ENCODE measurements around the gene SYNE4. TPM values are rescaled to one million over a fixed set of nuclear protein-coding genes. Genes with fewer than 3 reads are reported as not detected.

The SYNE4 gene
- total and polyA plus RNA-seq, 10 donors = 0.54 to 1.6 (median 0.89) TPM; not detected in 1

DNA sequence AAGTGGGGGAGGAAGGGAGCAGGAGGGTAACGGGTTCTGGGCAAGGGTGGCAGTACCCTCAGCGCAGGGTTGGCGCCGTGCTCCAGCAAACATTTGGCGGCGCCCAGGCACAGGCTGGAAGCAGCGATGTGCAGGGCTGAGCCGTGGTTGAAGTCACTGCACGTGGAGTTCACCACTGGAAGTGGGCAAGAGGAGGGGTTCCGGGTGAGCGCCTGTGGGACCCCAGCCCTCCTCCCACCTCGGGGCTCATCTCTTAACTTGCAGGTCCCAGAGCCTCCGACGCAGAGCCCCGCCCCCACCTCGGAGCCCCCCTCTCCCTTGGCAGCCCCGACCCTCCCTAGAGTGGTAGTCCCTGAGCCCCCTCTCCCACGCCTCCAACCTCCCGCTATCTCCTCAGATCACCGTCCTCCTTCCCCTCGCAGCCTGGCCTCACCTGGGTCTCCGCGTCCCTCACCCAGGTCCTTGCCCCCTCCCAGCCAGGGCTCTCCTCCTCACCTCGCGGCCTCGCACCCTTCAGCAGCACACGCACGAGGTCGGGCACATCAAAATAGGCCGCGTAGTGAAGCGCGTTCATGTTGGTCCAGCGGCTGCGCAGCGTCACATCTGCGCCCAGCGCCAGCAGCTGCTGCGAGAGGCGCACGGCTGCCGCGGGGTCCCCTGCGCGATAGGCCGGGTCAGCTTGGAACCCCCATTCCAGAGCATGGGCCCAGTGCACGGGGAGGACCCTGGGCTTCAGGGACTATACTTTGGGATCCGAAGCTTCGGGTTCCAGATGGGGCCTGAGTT, 17.7 kb upstream of the SYNE4 start:
- intact Hi-C loops (cut with DNase I; ENCODE audit: low total_unique reads) = no loop called here
- no peaks in the 10 kb centered on the region for H3K27me3 ChIP-seq (replicated peaks in 1 of 7)
- no peaks in the 10 kb centered on the region for H3K9me3 ChIP-seq
- WGBS, 5 donors = 92 to 95% (median 94%) methylated on average over 48 to 49 of the region's 49 CpGs
- no peaks in the 10 kb centered on the region for H3K4me1 ChIP-seq
- H3K27ac ChIP-seq = no peak overlapping the region
- H3K4me3 ChIP-seq = no peak overlapping the region
- TF ChIP-seq, protein P1, sequence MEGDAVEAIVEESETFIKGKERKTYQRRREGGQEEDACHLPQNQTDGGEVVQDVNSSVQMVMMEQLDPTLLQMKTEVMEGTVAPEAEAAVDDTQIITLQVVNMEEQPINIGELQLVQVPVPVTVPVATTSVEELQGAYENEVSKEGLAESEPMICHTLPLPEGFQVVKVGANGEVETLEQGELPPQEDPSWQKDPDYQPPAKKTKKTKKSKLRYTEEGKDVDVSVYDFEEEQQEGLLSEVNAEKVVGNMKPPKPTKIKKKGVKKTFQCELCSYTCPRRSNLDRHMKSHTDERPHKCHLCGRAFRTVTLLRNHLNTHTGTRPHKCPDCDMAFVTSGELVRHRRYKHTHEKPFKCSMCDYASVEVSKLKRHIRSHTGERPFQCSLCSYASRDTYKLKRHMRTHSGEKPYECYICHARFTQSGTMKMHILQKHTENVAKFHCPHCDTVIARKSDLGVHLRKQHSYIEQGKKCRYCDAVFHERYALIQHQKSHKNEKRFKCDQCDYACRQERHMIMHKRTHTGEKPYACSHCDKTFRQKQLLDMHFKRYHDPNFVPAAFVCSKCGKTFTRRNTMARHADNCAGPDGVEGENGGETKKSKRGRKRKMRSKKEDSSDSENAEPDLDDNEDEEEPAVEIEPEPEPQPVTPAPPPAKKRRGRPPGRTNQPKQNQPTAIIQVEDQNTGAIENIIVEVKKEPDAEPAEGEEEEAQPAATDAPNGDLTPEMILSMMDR (IDR thresholded peaks at IDR 0.05 in 8 of 11, conservative IDR thresholded peaks at IDR 0.05 in 3 of 11) = no peak
- TF ChIP-seq POLR2AphosphoS5 (IDR thresholded peaks at IDR 0.05) = no peak
- no peak for TF ChIP-seq POLR2A (IDR thresholded peaks at IDR 0.05)
- H3K36me3 ChIP-seq = peaks cover 0 to 72% (median 18%) of the 10 kb centered on the region in 6 donors
- no peak for DNase-seq

DNA sequence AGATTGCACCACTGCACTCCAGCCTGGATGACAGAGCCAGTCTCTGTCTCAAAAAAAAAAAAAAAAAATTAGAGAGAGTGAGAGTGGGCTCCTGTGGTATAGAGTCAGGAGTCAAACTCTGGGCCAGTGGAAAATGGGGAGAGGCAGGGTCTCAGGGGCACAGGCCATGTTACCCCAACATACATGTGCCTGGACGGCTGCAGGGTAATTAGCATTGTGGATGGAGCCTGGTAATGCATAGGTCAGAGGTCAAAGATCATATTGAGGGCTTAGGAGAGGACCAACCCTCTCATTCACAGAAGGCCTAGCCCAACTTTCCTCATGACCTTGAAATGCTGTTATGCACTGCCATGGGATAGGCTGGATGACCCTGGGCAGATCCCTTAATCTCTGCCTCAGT, 16.9 kb upstream of the SYNE4 start:
- TF ChIP-seq, protein P1 (IDR thresholded peaks at IDR 0.05 in 8 of 11, conservative IDR thresholded peaks at IDR 0.05 in 3 of 11) = no peak
- TF ChIP-seq POLR2A (IDR thresholded peaks at IDR 0.05) = no peak
- TF ChIP-seq POLR2AphosphoS5 (IDR thresholded peaks at IDR 0.05) = no peak

DNA sequence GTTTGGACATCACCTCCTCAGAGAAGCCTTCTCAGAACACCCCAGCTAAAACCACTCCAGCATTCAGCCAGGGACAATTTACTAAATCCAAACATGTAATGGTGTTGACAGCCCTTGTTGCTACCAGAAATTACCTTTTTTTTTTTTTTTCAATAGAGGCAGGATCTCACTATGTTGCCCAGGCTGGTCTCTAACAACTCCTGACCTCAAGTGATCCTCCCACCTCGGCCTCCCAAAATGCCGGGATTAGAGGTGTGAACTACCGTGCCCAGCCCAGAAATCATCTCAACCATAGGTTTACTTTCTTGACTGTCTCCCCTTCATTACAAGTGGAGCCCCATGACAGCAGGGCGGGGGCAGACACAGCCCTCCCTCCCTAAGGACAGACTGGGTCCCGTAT, 14.8 kb upstream of the SYNE4 start:
- intact Hi-C loops (cut with DNase I; ENCODE audit: low total_unique reads) = no loop called here
- 94 to 96% (median 95%) methylated on average over 5 of the region's 5 CpGs for WGBS, 5 donors
- no peaks in the 10 kb centered on the region for H3K9me3 ChIP-seq
- no peaks in the 10 kb centered on the region for H3K4me1 ChIP-seq
- no peak overlapping the region for H3K27ac ChIP-seq
- TF ChIP-seq POLR2AphosphoS5 (IDR thresholded peaks at IDR 0.05) = no peak
- no peak for TF ChIP-seq POLR2A (IDR thresholded peaks at IDR 0.05)
- TF ChIP-seq, protein P1 (IDR thresholded peaks at IDR 0.05 in 8 of 11, conservative IDR thresholded peaks at IDR 0.05 in 3 of 11) = no peak
- no peak for DNase-seq
- no peak overlapping the region for H3K4me3 ChIP-seq
- H3K36me3 ChIP-seq = peaks cover 0 to 92% (median 24%) of the 10 kb centered on the region in 6 donors
- H3K27me3 ChIP-seq (replicated peaks in 1 of 7) = no peaks in the 10 kb centered on the region

More for the DNA sequence above, 16.9 kb upstream of the SYNE4 start:
- Histone ChIP-seq H3K9me3 (no peaks in the 10 kb centered on the region), H3K27me3 (replicated peaks in 1 of 7) (no peaks in the 10 kb centered on the region), H3K4me1 (no peaks in the 10 kb centered on the region), H3K36me3 (peaks cover 0 to 80% (median 21%) of the 10 kb centered on the region in 6 donors), H3K4me3 (no peak overlapping the region), H3K27ac (no peak overlapping the region)
- WGBS, 5 donors = 73 to 84% (median 78%) methylated on average over 1 of the region's 1 CpG
- intact Hi-C loops (cut with DNase I; ENCODE audit: low total_unique reads) = no loop called here
- DNase-seq = no peak

DNA sequence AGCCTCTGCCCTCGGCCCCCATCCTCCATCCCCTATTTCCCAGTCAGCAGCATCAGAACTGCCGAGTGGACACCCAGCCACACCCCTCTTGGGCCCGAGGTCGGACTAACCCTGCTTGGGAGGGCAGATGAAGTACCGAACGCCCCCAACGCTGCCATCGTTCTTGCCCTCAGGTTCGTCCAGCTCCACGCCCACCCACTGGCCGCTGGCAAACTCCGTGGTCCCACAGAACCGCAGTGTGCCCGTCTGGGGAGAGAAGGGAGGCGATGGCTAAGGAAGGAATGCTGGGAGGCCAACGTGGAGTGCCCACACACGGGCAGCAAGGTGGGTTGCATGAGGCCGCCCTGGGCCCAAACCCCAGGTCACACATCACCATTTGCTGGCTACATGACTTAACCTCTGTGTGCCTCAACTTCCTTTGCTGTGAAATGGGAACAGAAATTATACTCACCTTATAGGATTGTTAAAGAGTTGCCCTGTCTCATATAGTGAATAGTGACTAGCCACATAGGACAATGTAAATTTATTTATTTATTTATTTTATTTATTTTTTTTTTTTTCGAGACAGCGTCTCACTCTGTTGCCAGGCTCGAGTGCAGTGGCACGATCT, 10.6 kb upstream of the SYNE4 start:
- no peak overlapping the region for H3K27ac ChIP-seq

More for the DNA sequence above, 10.6 kb upstream of the SYNE4 start:
- 91 to 96% (median 92%) methylated on average over 17 to 22 of the region's 22 CpGs for WGBS, 5 donors
- no peaks in the 10 kb centered on the region for H3K9me3 ChIP-seq
- no peak for DNase-seq
- H3K27me3 ChIP-seq (replicated peaks in 1 of 7) = no peaks in the 10 kb centered on the region
- TF ChIP-seq POLR2A (IDR thresholded peaks at IDR 0.05) (no peak), POLR2AphosphoS5 (IDR thresholded peaks at IDR 0.05) (no peak)
- TF ChIP-seq, protein P1 (IDR thresholded peaks at IDR 0.05 in 8 of 11, conservative IDR thresholded peaks at IDR 0.05 in 3 of 11) = no peak
- intact Hi-C loops (cut with DNase I; ENCODE audit: low total_unique reads) = no loop called here
- peaks cover 0 to 77% (median 19%) of the 10 kb centered on the region in 6 donors for H3K36me3 ChIP-seq
- no peak overlapping the region for H3K4me3 ChIP-seq
- H3K4me1 ChIP-seq = peaks cover 5 to 11% (median 8%) of the 10 kb centered on the region in 6 donors
